T follicular helper cell (primary cell): ENCODE measurements around the gene AMZ1.
A peak's percentile ranks its signal among the peaks of the same experiment; 100 is the strongest.
"Not testable (repeated sequence)": the region's sequence is repeated elsewhere in the genome, so short reads cannot be mapped to it uniquely, and the experiment has no call there.

ENCODE experiments used
- DNase-seq: peaks from one replicate; pipeline ENCODE4 v3.0.0-alpha.2; 2020; ENCODE audit warnings: low read depth

AMZ1 gene

GRCh38 chr7:2667843-2668242 lies 20.2 kb upstream of the AMZ1 start:
- DNase-seq = no peak

GRCh38 chr7:2668401-2668800 lies 19.6 kb upstream of the AMZ1 start:
- DNase-seq = no peak

- no peak for DNase-seq
These were observed 17.8 kb upstream of the AMZ1 start for GRCh38 chr7:2670171-2670570.

- peak; percentile 45 for DNase-seq
These were observed 17.1 kb upstream of the AMZ1 start for GRCh38 chr7:2670720-2671391.

GRCh38 chr7:2673214-2673613 lies 14.8 kb upstream of the AMZ1 start:
- DNase-seq = not testable (repeated sequence)

GRCh38 chr7:2673934-2674333 lies 14.1 kb upstream of the AMZ1 start:
- no peak for DNase-seq

- DNase-seq = no peak
These were observed 12.7 kb upstream of the AMZ1 start for GRCh38 chr7:2675256-2675764.

- not testable (repeated sequence) for DNase-seq
These were observed 11.4 kb upstream of the AMZ1 start for GRCh38 chr7:2676576-2676975.

GRCh38 chr7:2678454-2678853 lies 9.5 kb upstream of the AMZ1 start:
- DNase-seq = not testable (repeated sequence)

GRCh38 chr7:2679135-2680127 lies 8.6 kb upstream of the AMZ1 start:
- DNase-seq = not testable (repeated sequence)

- no peak for DNase-seq
These were observed 7.7 kb upstream of the AMZ1 start for GRCh38 chr7:2680256-2680655.

- peak; percentile 24 for DNase-seq
These were observed 7.1 kb upstream of the AMZ1 start for GRCh38 chr7:2680792-2681490.

GRCh38 chr7:2681929-2682799 lies 5.8 kb upstream of the AMZ1 start:
- no peak for DNase-seq

- DNase-seq = no peak
These were observed 3.5 kb upstream of the AMZ1 start for GRCh38 chr7:2684501-2684900.

GRCh38 chr7:2686101-2686500 lies 1.9 kb upstream of the AMZ1 start:
- no peak for DNase-seq

- no peak for DNase-seq
These were observed 598 bp upstream of the AMZ1 start for GRCh38 chr7:2687338-2687869.

GRCh38 chr7:2688409-2689342 lies 674 bp downstream of the AMZ1 start:
- DNase-seq = no peak

- no peak for DNase-seq
These were observed 1.4 kb downstream of the AMZ1 start for GRCh38 chr7:2689343-2689847.

- no peak for DNase-seq
These were observed 2.1 kb downstream of the AMZ1 start for GRCh38 chr7:2689951-2690705.
